Mesendoderm (in vitro differentiated cells): ENCODE results near the gene GPR158.

ENCODE experiments used
- DNase-seq: peaks from one replicate; pipeline ENCODE4 v3.0.0; 2013
- H2AK5ac ChIP-seq: 2 replicates; pipeline ENCODE4 v1.6.1; 2013; ENCODE audit warnings: low read length, inconsistent platforms
- H2BK120ac ChIP-seq: 2 replicates; pipeline ENCODE4 v1.6.1; 2013; ENCODE audit warnings: low read depth, mild to moderate bottlenecking, low read length, moderate library complexity, mixed read lengths
- H2BK15ac ChIP-seq: replicated peaks from 2 replicates; pipeline ENCODE4 v1.6.1; 2013; ENCODE audit warnings: low read depth, mild to moderate bottlenecking, moderate library complexity
- H2BK5ac ChIP-seq: 2 replicates; pipeline ENCODE4 v1.6.1; 2013; ENCODE audit warnings: low read length, inconsistent platforms
- H3K18ac ChIP-seq: 2 replicates; pipeline ENCODE4 v1.6.1; 2013; ENCODE audit warnings: mild to moderate bottlenecking, low read length, mixed read lengths
- H3K23ac ChIP-seq: one replicate; pipeline ENCODE4 v1.6.1; 2013; ENCODE audit warnings: low read length
- H3K27ac ChIP-seq: 2 replicates; pipeline ENCODE4 v1.5.1; 2013; ENCODE audit warnings: low read depth, mild to moderate bottlenecking, inconsistent platforms, low read length, moderate library complexity
- H3K27me3 ChIP-seq: 2 replicates; pipeline ENCODE4 v1.6.1; 2013; ENCODE audit warnings: low read length, control low read depth, mild to moderate bottlenecking, inconsistent platforms; ENCODE audit not compliant: insufficient read depth, poor library complexity
- H3K36me3 ChIP-seq: 2 replicates; pipeline ENCODE4 v1.6.1; 2013; ENCODE audit warnings: low read length, inconsistent platforms; ENCODE audit not compliant: control insufficient read depth, insufficient read depth
- H3K4ac ChIP-seq: one replicate; pipeline ENCODE4 v1.6.1; 2013; ENCODE audit warnings: low read depth, mild to moderate bottlenecking, low read length, moderate library complexity
- H3K4me1 ChIP-seq: 2 replicates; pipeline ENCODE4 v1.6.1; 2013; ENCODE audit warnings: low read depth, low read length, inconsistent platforms; ENCODE audit not compliant: control insufficient read depth
- H3K4me2 ChIP-seq: 2 replicates; pipeline ENCODE4 v1.6.1; 2013; ENCODE audit warnings: low read length
- H3K4me3 ChIP-seq: 2 replicates; pipeline ENCODE4 v1.5.1; 2013; ENCODE audit warnings: mild to moderate bottlenecking, low read length
- H3K56ac ChIP-seq: one replicate; pipeline ENCODE4 v1.6.1; 2013; ENCODE audit warnings: low read length
- H3K79me1 ChIP-seq: 2 replicates; pipeline ENCODE4 v1.6.1; 2013; ENCODE audit warnings: low read length, inconsistent platforms
- H3K79me2 ChIP-seq: 2 replicates; pipeline ENCODE4 v1.6.1; 2013; ENCODE audit warnings: mild to moderate bottlenecking, low read length; ENCODE audit not compliant: control insufficient read depth, insufficient read depth
- H3K9ac ChIP-seq: 2 replicates; pipeline ENCODE4 v1.6.1; 2013; ENCODE audit warnings: low read length, inconsistent platforms
- H4K5ac ChIP-seq: one replicate; pipeline ENCODE4 v1.6.1; 2013; ENCODE audit warnings: low read length
- H4K8ac ChIP-seq: one replicate; pipeline ENCODE4 v1.6.1; 2013; ENCODE audit warnings: low read depth, mild to moderate bottlenecking, control low read depth, low read length, moderate library complexity
- WGBS: extraction: QIAGEN DNeasy Blood & Tissue Kit; methylation state at CpG from one replicate; pipeline ENCODE4 v1.1.7; 2013; ENCODE audit warnings: low lambda C conversion rate, missing lambda C conversion rate; ENCODE audit not compliant: insufficient coverage; ENCODE audit errors: extremely low coverage; 5-methylcytosine and 5-hydroxymethylcytosine counted together

The GPR158 gene

DNA sequence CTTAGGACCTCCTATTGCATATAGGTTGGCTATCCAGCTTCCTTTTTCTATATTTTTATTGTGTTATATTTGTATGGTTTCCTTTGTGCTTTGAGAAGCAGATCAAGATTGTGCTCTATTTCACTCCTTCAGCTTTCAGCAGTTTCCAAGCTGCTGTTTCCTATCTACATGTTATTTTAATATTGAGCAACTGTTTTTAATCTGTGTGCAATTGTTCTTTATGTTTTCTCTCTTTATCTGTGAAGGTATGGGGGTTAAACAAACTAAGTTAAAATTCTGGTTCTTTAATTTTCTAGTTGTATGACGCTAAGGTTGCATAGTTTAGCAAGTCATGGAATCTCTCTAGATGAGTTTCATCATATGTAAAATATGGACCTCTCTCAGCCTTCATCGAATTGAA lies 251.0 kb downstream of the GPR158 start:
- Histone ChIP-seq H4K5ac (no peak overlapping the region), H3K23ac (no peak overlapping the region), H2BK120ac (no peak overlapping the region), H3K4me2 (no peak overlapping the region), H3K36me3 (no peaks in the 10 kb centered on the region), H4K8ac (no peak overlapping the region), H2AK5ac (no peak overlapping the region), H2BK5ac (no peak overlapping the region), H3K9ac (no peak overlapping the region), H3K18ac (no peak overlapping the region), H2BK15ac (no peak overlapping the region), H3K4me1 (no peaks in the 10 kb centered on the region), H3K27ac (no peak overlapping the region), H3K79me2 (no peaks in the 10 kb centered on the region), H3K4ac (no peak overlapping the region), H3K56ac (no peak overlapping the region), H3K79me1 (no peaks in the 10 kb centered on the region), H3K4me3 (no peak overlapping the region), H3K27me3 (no peaks in the 10 kb centered on the region)
- WGBS = no CpG with 5 or more reads among the region's 2 CpGs
- no peak for DNase-seq

DNA sequence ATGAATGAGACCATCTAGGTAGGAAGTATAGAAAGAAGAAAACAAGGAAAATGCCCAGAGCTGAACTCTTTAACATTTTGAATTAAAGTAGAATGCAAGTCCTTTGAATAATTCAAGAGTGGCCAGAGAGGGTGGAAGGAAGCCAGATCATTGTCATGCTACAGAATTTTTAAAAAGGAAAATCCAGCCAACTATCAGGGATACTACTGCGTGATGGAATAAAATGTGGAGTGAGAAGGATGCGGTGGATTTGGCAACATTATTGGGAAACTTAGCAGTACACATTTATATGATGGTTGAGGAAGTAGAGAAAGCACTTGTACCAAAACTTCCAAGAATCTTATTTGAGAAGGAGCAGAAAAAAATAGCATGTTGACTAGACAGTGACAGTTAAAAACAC lies 261.6 kb downstream of the GPR158 start:
- Histone ChIP-seq H4K8ac (no peak overlapping the region), H3K36me3 (no peaks in the 10 kb centered on the region), H4K5ac (no peak overlapping the region), H3K4me1 (no peaks in the 10 kb centered on the region), H3K4me3 (no peak overlapping the region), H3K27me3 (no peaks in the 10 kb centered on the region), H3K9ac (no peak overlapping the region), H3K56ac (no peak overlapping the region), H3K4me2 (no peak overlapping the region), H2BK5ac (no peak overlapping the region), H3K23ac (no peak overlapping the region), H3K27ac (no peak overlapping the region), H2BK120ac (no peak overlapping the region), H3K79me2 (no peaks in the 10 kb centered on the region), H2AK5ac (no peak overlapping the region), H3K4ac (no peak overlapping the region), H3K18ac (no peak overlapping the region), H3K79me1 (no peaks in the 10 kb centered on the region), H2BK15ac (no peak overlapping the region)
- no peak for DNase-seq
- WGBS = 100% methylated on average over 1 of the region's 2 CpGs

DNA sequence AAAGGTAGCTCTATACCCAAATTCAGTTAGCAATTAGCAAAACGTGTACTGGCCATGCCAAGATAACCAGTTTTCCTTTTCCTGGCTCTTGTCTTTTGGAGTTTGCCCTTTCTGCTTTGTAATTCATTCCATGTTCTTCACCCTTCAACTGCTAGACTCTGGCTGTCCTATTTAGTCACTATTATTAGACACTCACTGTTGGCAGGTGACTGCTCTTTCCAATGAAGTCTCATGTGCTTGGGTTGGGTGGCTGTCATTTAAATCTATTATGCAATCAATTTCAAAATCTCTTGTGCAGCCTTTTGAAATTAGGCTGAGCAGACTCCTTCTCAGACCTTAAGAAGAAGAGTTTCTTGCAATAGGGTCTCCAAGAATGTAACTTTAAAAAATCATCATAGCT lies 266.5 kb downstream of the GPR158 start:
- H2BK15ac ChIP-seq = no peak overlapping the region

GRCh38 chr10:25444266-25444665 lies 269.5 kb downstream of the GPR158 start:
- WGBS = 93% methylated on average over 6 of the region's 6 CpGs
- H3K4me3 ChIP-seq = no peak overlapping the region

More for the DNA sequence above, 266.5 kb downstream of the GPR158 start:
- DNase-seq = no peak
- H4K8ac ChIP-seq = no peak overlapping the region
- no peak overlapping the region for H3K4ac ChIP-seq
- H3K4me1 ChIP-seq = no peaks in the 10 kb centered on the region
- H2BK120ac ChIP-seq = no peak overlapping the region
- H3K56ac ChIP-seq = no peak overlapping the region
- no peak overlapping the region for H3K4me3 ChIP-seq
- no peaks in the 10 kb centered on the region for H3K79me1 ChIP-seq
- H2AK5ac ChIP-seq = no peak overlapping the region
- no peak overlapping the region for H3K23ac ChIP-seq
- H4K5ac ChIP-seq = no peak overlapping the region
- H3K36me3 ChIP-seq = no peaks in the 10 kb centered on the region
- H3K79me2 ChIP-seq = no peaks in the 10 kb centered on the region
- H3K4me2 ChIP-seq = no peak overlapping the region
- no peaks in the 10 kb centered on the region for H3K27me3 ChIP-seq
- H2BK5ac ChIP-seq = no peak overlapping the region
- no peak overlapping the region for H3K18ac ChIP-seq
- WGBS = no CpG with 5 or more reads among the region's 1 CpG
- no peak overlapping the region for H3K27ac ChIP-seq
- no peak overlapping the region for H3K9ac ChIP-seq

DNA sequence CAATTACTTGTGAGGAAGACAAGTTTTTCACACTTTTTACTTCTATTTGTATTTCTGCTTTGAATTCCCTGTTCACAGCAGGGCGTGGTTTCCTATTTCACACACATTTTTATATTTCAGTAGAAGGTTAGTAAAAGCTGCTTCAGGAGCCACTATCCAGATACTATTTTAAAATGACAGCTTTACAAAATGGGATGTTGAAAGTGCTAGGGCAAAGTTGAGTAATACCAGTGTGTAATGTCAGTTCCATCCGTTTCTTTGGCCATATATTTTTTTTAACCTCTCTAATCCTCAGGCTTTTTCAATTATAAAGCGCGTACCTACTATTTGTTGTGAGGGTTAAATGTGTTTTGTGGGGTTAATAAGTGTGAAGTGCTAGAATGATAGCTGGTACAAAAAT lies 276.6 kb downstream of the GPR158 start:
- H3K56ac ChIP-seq = no peak overlapping the region
- no CpG with 5 or more reads among the region's 4 CpGs for WGBS
- no peaks in the 10 kb centered on the region for H3K27me3 ChIP-seq
- H2BK120ac ChIP-seq = no peak overlapping the region
- H3K36me3 ChIP-seq = no peaks in the 10 kb centered on the region
- H2BK15ac ChIP-seq = no peak overlapping the region
- H2AK5ac ChIP-seq = no peak overlapping the region
- no peak overlapping the region for H4K5ac ChIP-seq
- H3K18ac ChIP-seq = no peak overlapping the region
- no peak overlapping the region for H3K9ac ChIP-seq
- H3K4ac ChIP-seq = no peak overlapping the region
- no peaks in the 10 kb centered on the region for H3K79me2 ChIP-seq
- H4K8ac ChIP-seq = no peak overlapping the region
- no peaks in the 10 kb centered on the region for H3K4me1 ChIP-seq
- H3K4me3 ChIP-seq = no peak overlapping the region
- no peak overlapping the region for H3K23ac ChIP-seq
- no peak overlapping the region for H3K4me2 ChIP-seq
- H3K27ac ChIP-seq = no peak overlapping the region
- no peaks in the 10 kb centered on the region for H3K79me1 ChIP-seq
- no peak for DNase-seq
- H2BK5ac ChIP-seq = no peak overlapping the region

More at GRCh38 chr10:25444266-25444665, 269.5 kb downstream of the GPR158 start:
- Histone ChIP-seq H3K79me1 (no peaks in the 10 kb centered on the region), H2BK15ac (no peak overlapping the region), H3K23ac (no peak overlapping the region), H4K5ac (no peak overlapping the region), H2BK120ac (no peak overlapping the region), H3K9ac (no peak overlapping the region), H3K79me2 (no peaks in the 10 kb centered on the region), H3K27ac (no peak overlapping the region), H3K27me3 (no peaks in the 10 kb centered on the region), H3K4me2 (no peak overlapping the region), H2AK5ac (no peak overlapping the region), H4K8ac (no peak overlapping the region), H3K4ac (no peak overlapping the region), H3K56ac (no peak overlapping the region), H2BK5ac (no peak overlapping the region), H3K36me3 (no peaks in the 10 kb centered on the region), H3K4me1 (no peaks in the 10 kb centered on the region), H3K18ac (no peak overlapping the region)
- no peak for DNase-seq

GRCh38 chr10:25453619-25454018 lies 278.8 kb downstream of the GPR158 start:
- no CpG with 5 or more reads among the region's 1 CpG for WGBS
- Histone ChIP-seq H3K4ac (no peak overlapping the region), H3K79me1 (no peaks in the 10 kb centered on the region), H3K4me3 (no peak overlapping the region), H3K56ac (no peak overlapping the region), H3K27ac (no peak overlapping the region), H2AK5ac (no peak overlapping the region), H3K23ac (no peak overlapping the region), H3K36me3 (no peaks in the 10 kb centered on the region), H3K9ac (no peak overlapping the region), H3K4me2 (no peak overlapping the region), H3K18ac (no peak overlapping the region), H3K4me1 (no peaks in the 10 kb centered on the region), H3K27me3 (no peaks in the 10 kb centered on the region), H2BK120ac (no peak overlapping the region), H4K5ac (no peak overlapping the region), H2BK5ac (no peak overlapping the region), H4K8ac (no peak overlapping the region), H2BK15ac (no peak overlapping the region), H3K79me2 (no peaks in the 10 kb centered on the region)
- DNase-seq = no peak
